HepG2 (cell line): ENCODE results near the gene RNU7-1. TPM values are rescaled to one million over a fixed set of nuclear protein-coding genes. Genes with fewer than 3 reads are reported as not detected.

ENCODE experiments used
- AKAP8 ChIP-seq: sonication (generic); formaldehyde crosslinking; IDR thresholded peaks from 2 replicates; pipeline ENCODE4 v1.5.1; 2020; ENCODE audit warnings: mild to moderate bottlenecking, missing genetic modification reagents
- BHLHE40 ChIP-seq: IDR thresholded peaks from 2 replicates; pipeline ENCODE4 v1.6.1; 2011; ENCODE audit warnings: low read length, improper control_type of control experiment
- BORCS8-MEF2B ChIP-seq: sonication (generic); formaldehyde crosslinking; IDR thresholded peaks from 2 replicates; pipeline ENCODE4 v1.8.0; 2022; ENCODE audit warnings: mild to moderate bottlenecking, missing genetic modification reagents
- CBX1 ChIP-seq: IDR thresholded peaks from one replicate; pipeline ENCODE4 v1.6.1; 2016; ENCODE audit warnings: antibody characterized with exemption, low read depth
- CHCHD3 ChIP-seq: sonication (generic); formaldehyde crosslinking; IDR thresholded peaks from 2 replicates; pipeline ENCODE4 v1.8.0; 2022; ENCODE audit warnings: mild to moderate bottlenecking, missing genetic modification reagents, moderate library complexity
- CHD2 ChIP-seq: IDR thresholded peaks from 2 replicates; pipeline ENCODE4 v1.6.1; 2011; ENCODE audit warnings: low read depth, low read length, improper control_type of control experiment
- ESRRA ChIP-seq: sonication (generic); formaldehyde crosslinking; IDR thresholded peaks from 2 replicates; pipeline ENCODE4 v1.5.1; 2020; ENCODE audit warnings: mild to moderate bottlenecking, low read depth, missing genetic modification reagents
- FOXA1 ChIP-seq, 2 experiments: fragments of 450-650 bp in 1 of 2; sonication (generic) in 1 of 2; formaldehyde crosslinking in 1 of 2; IDR thresholded peaks; 2 replicates each; pipeline versions ENCODE4 v1.4.0 to v1.6.1; 2016 to 2020; ENCODE audit warnings: missing genetic modification reagents in 1 of 2
- HMGA1 ChIP-seq: sonication (generic); formaldehyde crosslinking; conservative IDR thresholded peaks from 2 replicates; pipeline ENCODE4 v1.4.0; 2020; ENCODE audit warnings: missing genetic modification reagents
- MATR3 ChIP-seq: sonication (generic); formaldehyde crosslinking; IDR thresholded peaks from 2 replicates; pipeline ENCODE4 v1.4.0; 2020; ENCODE audit warnings: missing genetic modification reagents
- MED8 ChIP-seq: sonication (generic); formaldehyde crosslinking; IDR thresholded peaks from 2 replicates; pipeline ENCODE4 v1.8.1; 2023; ENCODE audit warnings: mild to moderate bottlenecking, missing genetic modification reagents; ENCODE audit not compliant: insufficient replicate concordance
- MEF2D ChIP-seq: sonication (generic); formaldehyde crosslinking; IDR thresholded peaks from 2 replicates; pipeline ENCODE4 v1.5.1; 2020; ENCODE audit warnings: mild to moderate bottlenecking, missing genetic modification reagents
- MIER2 ChIP-seq: IDR thresholded peaks from 2 replicates; pipeline ENCODE4 v1.6.1; 2016; ENCODE audit warnings: missing biosample characterization, missing genetic modification reagents
- SALL2 ChIP-seq: sonication (generic); formaldehyde crosslinking; IDR thresholded peaks from 2 replicates; pipeline ENCODE4 v1.8.1; 2023; ENCODE audit warnings: mild to moderate bottlenecking, missing genetic modification reagents, inconsistent platforms
- SOX13 ChIP-seq, 3 experiments: fragments of 450-650 bp in 1 of 3; sonication (generic) in 1 of 3; formaldehyde crosslinking in 1 of 3; IDR thresholded peaks in 2 of 3; conservative IDR thresholded peaks in 1 of 3; 2 replicates each; pipeline versions ENCODE4 v1.5.0 to v1.6.1; 2016 to 2020; ENCODE audit warnings: antibody characterized with exemption in 1 of 3, mild to moderate bottlenecking in 1 of 3, missing compliant biosample characterization in 1 of 3, missing genetic modification reagents in 1 of 3, moderate library complexity in 1 of 3
- SUZ12 ChIP-seq: fragments of 150-350 bp; IDR thresholded peaks from 2 replicates; pipeline ENCODE4 v1.6.1; 2014; ENCODE audit warnings: low read depth, low read length
- ZC3H13 ChIP-seq: sonication (generic); formaldehyde crosslinking; IDR thresholded peaks from 2 replicates; pipeline ENCODE4 v1.8.1; 2023; ENCODE audit warnings: mild to moderate bottlenecking, missing genetic modification reagents, moderate library complexity
- ZNF224 ChIP-seq: sonication (generic); formaldehyde crosslinking; IDR thresholded peaks from 2 replicates; pipeline ENCODE4 v1.5.0; 2020; ENCODE audit warnings: mild to moderate bottlenecking, missing genetic modification reagents
- ZNF44 ChIP-seq: sonication (generic); formaldehyde crosslinking; IDR thresholded peaks from 2 replicates; pipeline ENCODE4 v1.5.1; 2020; ENCODE audit warnings: mild to moderate bottlenecking, missing genetic modification reagents
- ZNF446 ChIP-seq: sonication (generic); formaldehyde crosslinking; IDR thresholded peaks from 2 replicates; pipeline ENCODE4 v1.5.0; 2020; ENCODE audit warnings: mild to moderate bottlenecking, missing genetic modification reagents
- ZNF460 ChIP-seq: sonication (generic); formaldehyde crosslinking; IDR thresholded peaks from 2 replicates; pipeline ENCODE4 v1.5.1; 2020; ENCODE audit warnings: missing genetic modification reagents, mild to moderate bottlenecking, borderline replicate concordance
- ZNF572 ChIP-seq: sonication (generic); formaldehyde crosslinking; IDR thresholded peaks from 2 replicates; pipeline ENCODE4 v1.5.1; 2020; ENCODE audit warnings: mild to moderate bottlenecking, missing genetic modification reagents
- ZNF747 ChIP-seq: sonication (generic); formaldehyde crosslinking; IDR thresholded peaks from 2 replicates; pipeline ENCODE4 v1.8.1; 2023; ENCODE audit warnings: missing genetic modification reagents, mild to moderate bottlenecking, borderline replicate concordance
- ZSCAN20 ChIP-seq: sonication (generic); formaldehyde crosslinking; IDR thresholded peaks from 2 replicates; pipeline ENCODE4 v1.4.0; 2020; ENCODE audit warnings: missing genetic modification reagents, mild to moderate bottlenecking, borderline replicate concordance
- ZZZ3 ChIP-seq: sonication (generic); formaldehyde crosslinking; IDR thresholded peaks from 2 replicates; pipeline ENCODE4 v1.4.0; 2020; ENCODE audit warnings: missing genetic modification reagents, mild to moderate bottlenecking, borderline replicate concordance
- polyA plus RNA-seq, 8 experiments: library from polyadenylated mRNA; depleted of rRNA in 3 of 8; stranded (reverse) in 7 of 8; unstranded in 1 of 8; fragments of >200 nt; fragmentation: Illumina TruSeq in 4 of 8; extraction: Trizol in 4 of 8; gene quantifications; 2 replicates each; pipeline versions ENCODE4 v1.2.1 to v1.2.3, GENCODE V29; 2011 to 2016; ENCODE audit warnings: low read depth in 4 of 8, missing spikeins in 1 of 8, mixed read lengths in 1 of 8; ENCODE audit not compliant: insufficient read depth in 1 of 8
- total RNA-seq, 5 experiments: library from RNA; depleted of rRNA; stranded (reverse); fragments of >200 nt; fragmentation: Illumina TruSeq; extraction: Trizol; gene quantifications; 2 replicates each; pipeline ENCODE4 v1.2.3, GENCODE V29; 2016; ENCODE audit warnings: low read depth in 1 of 5
- TF ChIP-seq, protein P1 (sequence below): IDR thresholded peaks from 2 replicates; pipeline ENCODE4 v1.6.1; 2016; ENCODE audit warnings: low read depth
- TF ChIP-seq, protein P2 (sequence below): sonication (generic); formaldehyde crosslinking; IDR thresholded peaks from 2 replicates; pipeline ENCODE4 v1.5.1; 2020; ENCODE audit warnings: missing genetic modification reagents, mild to moderate bottlenecking, borderline replicate concordance
- TF ChIP-seq, protein P3 (sequence below): sonication (generic); formaldehyde crosslinking; IDR thresholded peaks from 2 replicates; pipeline ENCODE4 v1.4.0; 2020; ENCODE audit warnings: missing genetic modification reagents

The RNU7-1 gene
- total and polyA plus RNA-seq, 2 of the 13 experiments (the other 11 are each of a cell fraction or from before 2014, with no cell fraction given) = not detected

DNA sequence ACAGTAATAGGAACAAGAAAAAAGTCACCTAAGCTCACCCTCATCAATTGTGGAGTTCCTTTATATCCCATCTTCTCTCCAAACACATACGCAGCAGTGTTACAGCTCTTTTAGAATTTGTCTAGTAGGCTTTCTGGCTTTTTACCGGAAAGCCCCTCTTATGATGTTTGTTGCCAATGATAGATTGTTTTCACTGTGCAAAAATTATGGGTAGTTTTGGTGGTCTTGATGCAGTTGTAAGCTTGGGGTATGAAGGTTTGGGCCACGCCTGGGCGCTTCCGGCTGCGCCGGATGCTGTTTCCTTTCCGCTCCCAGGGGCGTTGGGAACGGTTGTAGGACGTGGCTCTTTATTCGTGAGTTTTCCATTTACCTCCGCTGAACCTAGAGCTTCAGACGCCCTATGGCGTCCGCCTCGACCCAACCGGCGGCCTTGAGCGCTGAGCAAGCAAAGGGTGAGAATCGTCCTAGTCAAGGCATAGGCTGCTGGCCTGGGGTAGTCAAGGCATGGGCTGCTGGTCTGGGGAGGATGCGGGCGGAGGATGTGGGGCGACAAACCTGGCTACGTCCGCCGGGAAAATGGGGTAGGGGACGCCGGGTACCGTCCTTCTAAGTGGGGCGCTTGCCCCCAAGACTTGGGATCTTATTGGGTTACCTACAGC is at the start of gene RNU7-1, which contains the start of gene C12orf57 (continued):
- TF ChIP-seq, protein P1, sequence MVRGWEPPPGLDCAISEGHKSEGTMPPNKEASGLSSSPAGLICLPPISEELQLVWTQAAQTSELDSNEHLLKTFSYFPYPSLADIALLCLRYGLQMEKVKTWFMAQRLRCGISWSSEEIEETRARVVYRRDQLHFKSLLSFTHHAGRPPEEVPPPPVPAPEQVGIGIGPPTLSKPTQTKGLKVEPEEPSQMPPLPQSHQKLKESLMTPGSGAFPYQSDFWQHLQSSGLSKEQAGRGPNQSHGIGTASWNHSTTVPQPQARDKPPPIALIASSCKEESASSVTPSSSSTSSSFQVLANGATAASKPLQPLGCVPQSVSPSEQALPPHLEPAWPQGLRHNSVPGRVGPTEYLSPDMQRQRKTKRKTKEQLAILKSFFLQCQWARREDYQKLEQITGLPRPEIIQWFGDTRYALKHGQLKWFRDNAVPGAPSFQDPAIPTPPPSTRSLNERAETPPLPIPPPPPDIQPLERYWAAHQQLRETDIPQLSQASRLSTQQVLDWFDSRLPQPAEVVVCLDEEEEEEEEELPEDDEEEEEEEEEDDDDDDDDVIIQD (CRISPR knock-in tag) = peak; percentile 37; the same call in 1 of the 2 replicates
- TF ChIP-seq ZC3H13 (CRISPR knock-in tag) (peak; percentile 53; the same call in 1 of the 2 replicates), ZNF747 (CRISPR knock-in tag) (no peak), FOXA1 (IDR thresholded peaks at IDR 0.05) (no peak), FOXA1 (CRISPR knock-in tag; IDR thresholded peaks at IDR 0.05) (no peak; the same call in 1 of the 2 replicates), MEF2D (CRISPR knock-in tag) (no peak), SOX13 (IDR thresholded peaks at IDR 0.05) (peak; percentile 89), SOX13 (CRISPR knock-in tag; conservative IDR thresholded peaks at IDR 0.05 in 1 of 2, IDR thresholded peaks at IDR 0.05 in 1 of 2) (peak; percentile 70 to 98; a peak in 2 of 4 replicates), ZNF572 (CRISPR knock-in tag) (no peak), MATR3 (CRISPR knock-in tag) (no peak), CBX1 (peak; percentile 100), ZSCAN20 (CRISPR knock-in tag) (no peak), BORCS8-MEF2B (peak; percentile 58), BHLHE40 (no peak), HMGA1 (no peak), ZNF224 (CRISPR knock-in tag) (peak; percentile 40; the same call in 1 of the 2 replicates), ZNF44 (CRISPR knock-in tag) (no peak; the same call in 1 of the 2 replicates), ZZZ3 (CRISPR knock-in tag) (peak; percentile 76; the same call in 1 of the 2 replicates), MED8 (CRISPR knock-in tag) (peak; percentile 100), ESRRA (peak; percentile 66; the same call in 1 of the 2 replicates), MIER2 (CRISPR knock-in tag) (peak; percentile 85; the same call in 1 of the 2 replicates), CHCHD3 (CRISPR knock-in tag) (no peak; the same call in 1 of the 2 replicates), CHD2 (no peak; the same call in 1 of the 2 replicates), AKAP8 (no peak; the same call in 1 of the 2 replicates), ZNF446 (CRISPR knock-in tag) (no peak), SALL2 (CRISPR knock-in tag) (no peak; the same call in 1 of the 2 replicates), ZNF460 (CRISPR knock-in tag) (0 out of 2 replicates have a peak, but pooled peaks have one; percentile 20), SUZ12 (no peak)
- TF ChIP-seq, protein P2, sequence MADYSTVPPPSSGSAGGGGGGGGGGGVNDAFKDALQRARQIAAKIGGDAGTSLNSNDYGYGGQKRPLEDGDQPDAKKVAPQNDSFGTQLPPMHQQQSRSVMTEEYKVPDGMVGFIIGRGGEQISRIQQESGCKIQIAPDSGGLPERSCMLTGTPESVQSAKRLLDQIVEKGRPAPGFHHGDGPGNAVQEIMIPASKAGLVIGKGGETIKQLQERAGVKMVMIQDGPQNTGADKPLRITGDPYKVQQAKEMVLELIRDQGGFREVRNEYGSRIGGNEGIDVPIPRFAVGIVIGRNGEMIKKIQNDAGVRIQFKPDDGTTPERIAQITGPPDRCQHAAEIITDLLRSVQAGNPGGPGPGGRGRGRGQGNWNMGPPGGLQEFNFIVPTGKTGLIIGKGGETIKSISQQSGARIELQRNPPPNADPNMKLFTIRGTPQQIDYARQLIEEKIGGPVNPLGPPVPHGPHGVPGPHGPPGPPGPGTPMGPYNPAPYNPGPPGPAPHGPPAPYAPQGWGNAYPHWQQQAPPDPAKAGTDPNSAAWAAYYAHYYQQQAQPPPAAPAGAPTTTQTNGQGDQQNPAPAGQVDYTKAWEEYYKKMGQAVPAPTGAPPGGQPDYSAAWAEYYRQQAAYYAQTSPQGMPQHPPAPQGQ (CRISPR knock-in tag) = peak; percentile 85; the same call in 1 of the 2 replicates
- TF ChIP-seq, protein P3, sequence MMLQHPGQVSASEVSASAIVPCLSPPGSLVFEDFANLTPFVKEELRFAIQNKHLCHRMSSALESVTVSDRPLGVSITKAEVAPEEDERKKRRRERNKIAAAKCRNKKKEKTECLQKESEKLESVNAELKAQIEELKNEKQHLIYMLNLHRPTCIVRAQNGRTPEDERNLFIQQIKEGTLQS = peak; percentile 73
